Activated CD4-positive, alpha-beta T cell treated with anti-CD3 and anti-CD28 coated beads, Interleukin-2, amount 50 U/mL, for 48 hours (primary cell): ENCODE results near the gene IRF1.
"Not testable (repeated sequence)": the region's sequence is repeated elsewhere in the genome, so short reads cannot be mapped to it uniquely, and the experiment has no call there.

Experiments
- DNase-seq, 2 experiments: peaks; one replicate each; pipeline ENCODE4 v3.0.0-alpha.2; 2020

Gene IRF1, protein sequence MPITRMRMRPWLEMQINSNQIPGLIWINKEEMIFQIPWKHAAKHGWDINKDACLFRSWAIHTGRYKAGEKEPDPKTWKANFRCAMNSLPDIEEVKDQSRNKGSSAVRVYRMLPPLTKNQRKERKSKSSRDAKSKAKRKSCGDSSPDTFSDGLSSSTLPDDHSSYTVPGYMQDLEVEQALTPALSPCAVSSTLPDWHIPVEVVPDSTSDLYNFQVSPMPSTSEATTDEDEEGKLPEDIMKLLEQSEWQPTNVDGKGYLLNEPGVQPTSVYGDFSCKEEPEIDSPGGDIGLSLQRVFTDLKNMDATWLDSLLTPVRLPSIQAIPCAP

DNA sequence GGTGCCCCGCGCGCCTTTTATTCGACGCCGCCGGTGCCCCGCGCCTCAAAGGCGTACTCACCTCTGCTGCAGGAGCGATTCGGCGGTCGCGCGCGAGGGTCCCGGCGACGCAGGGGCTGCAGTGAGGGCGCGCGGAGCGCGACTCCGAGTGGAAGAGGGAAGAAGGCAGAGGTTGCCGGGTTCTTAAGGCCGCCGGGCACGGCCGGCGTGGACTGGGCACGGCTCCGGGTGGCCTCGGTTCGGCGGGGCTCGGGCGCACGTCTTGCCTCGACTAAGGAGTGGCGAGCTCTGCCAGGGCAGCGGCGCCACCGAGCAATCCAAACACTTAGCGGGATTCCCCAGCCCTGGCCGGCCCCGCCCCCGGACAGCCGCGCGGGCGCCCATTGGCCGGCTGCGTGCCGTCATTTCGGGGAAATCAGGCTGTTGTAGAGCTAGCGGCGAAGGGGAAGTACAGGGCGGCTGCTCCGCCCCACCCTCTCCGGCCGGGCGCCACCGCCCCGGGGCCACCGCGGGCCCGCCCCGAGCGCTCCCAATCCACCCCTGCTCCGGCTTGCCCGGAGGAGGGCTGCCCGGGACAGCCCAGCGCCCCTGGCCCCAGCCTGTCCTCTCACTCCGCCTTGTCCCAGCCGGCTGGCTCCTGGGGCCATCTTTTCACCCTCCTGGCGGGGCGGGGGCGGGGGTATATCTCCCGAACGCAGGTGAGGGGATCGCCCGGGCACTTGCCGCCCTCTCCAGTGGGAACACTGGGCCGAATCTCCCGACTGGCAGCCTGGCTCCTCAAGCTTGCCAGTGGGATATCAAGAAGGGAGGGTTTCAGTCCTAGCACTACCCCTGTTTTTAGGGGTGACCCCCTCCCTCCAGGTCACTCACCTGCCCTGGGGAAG is at the start of gene IRF1:
TSS of gene IRF1 (minus strand) at position 290 of the 884 bp plus-strand sequence. CDS start 1,295 bp downstream, outside the sequence.
- peak; percentile 98 for DNase-seq

DNA sequence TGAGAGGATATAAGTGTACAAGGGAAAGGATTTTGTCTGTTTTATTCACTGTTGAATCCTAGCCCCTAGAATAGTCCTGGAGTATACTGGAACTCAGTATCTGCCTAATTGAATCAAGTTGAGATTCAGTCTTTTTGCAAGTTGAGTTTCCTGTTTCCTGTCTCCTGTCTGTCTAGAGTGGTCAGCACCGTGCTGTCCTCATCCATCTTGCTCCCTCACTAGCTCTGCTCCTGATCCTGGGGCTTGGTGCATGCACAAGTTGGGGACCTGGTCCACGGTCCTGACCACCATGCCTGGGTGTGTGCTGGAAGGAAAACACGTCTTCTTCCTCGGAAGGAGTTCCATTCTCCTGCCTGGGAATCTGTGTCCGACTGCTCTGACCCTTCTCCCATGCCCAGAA is 49.6 kb upstream of the IRF1 start:
- no peak for DNase-seq

DNA sequence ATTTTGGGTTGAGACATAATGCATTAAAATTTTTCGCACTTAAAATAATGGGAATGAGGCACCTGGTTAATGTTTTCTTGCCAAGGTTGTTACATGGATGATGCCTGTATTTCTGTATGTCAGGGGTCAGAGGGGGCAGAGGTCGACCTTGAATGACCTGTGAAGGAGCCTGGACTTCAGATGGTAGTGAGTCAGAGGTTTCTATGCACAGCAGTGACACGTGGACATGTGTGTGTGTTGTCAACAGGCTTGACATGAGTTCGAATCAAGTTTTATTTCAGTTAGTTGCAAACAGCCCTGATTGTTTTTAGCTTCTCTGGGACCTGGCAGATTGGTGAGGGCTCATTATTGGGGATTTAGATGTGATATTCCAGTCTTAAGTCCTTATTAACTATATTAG is 49.1 kb upstream of the IRF1 start:
- no peak for DNase-seq

DNA sequence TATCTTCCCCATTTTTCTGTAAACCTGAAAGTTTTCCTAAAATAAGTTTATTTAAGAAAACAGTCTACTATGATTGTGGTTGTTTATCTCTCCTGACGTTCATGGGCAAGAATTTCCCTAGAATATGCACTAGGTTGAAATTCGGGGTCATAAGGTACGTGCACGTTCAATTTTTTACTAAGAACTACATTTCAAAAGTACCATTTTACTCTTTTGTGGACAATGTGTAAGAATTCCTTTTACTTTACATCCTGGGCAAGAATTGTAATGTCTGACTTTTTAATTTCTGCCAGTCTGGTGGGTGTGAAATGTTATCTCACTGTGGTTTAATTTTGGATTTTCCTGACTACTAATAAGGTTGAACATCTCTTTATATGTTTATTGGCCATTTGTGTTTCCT is 40.4 kb upstream of the IRF1 start:
- no peak for DNase-seq

DNA sequence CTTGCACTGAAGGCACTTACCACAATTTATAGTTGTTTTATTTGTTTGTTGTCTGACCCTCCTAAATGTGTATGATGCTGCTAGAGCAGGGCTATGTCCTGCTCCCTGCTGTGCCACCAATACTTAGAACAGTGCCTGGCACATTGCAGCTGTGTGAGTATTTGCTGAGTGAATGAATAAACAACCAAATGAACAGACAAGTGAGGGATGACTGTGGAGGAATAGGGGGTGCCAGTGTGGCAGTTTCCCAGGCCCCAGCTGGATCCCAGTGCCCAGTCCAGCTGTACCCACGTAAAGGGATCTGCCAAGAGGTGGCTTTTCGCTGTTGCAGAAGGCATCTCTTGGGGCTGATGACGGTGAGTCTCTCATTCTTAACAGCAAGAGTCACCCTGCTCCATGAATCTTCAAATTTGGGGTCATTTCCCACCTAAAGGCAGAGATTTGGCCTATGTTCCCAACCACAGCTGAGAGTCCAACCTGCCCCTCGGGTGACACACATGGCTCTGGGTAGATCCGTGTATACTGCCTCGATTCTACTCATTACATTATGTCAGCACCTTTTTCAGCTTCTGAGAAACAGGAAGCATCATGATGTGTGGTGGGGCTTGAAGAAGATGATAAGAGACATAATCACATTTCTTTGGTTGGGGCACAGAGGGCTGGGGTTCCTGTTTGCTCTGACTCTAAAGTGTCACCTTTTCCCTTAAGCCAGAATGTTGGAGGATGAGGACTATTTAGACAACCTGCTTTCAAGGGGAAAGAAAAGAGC is 38.5 kb upstream of the IRF1 start:
- peak in 1 of 2 experiments; percentile 11 for DNase-seq

DNA sequence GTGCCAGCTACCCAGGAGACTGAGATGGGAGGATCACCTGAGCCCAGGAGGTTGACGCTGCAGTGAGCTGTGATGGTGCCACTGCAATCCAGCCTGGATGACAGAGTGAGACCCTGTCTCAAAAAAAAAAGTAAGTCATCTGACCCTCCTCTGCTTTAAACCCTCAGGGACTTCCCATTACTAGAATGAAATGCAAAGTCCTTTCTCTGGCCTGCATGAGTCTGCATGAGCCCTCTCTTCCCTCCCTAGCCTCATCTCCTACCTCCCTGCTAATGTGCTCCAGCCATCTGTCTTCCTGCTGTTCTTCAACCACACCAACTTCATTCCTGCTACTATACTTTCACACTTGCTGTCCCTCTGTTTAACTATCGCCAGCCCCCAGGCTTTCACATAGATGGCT is 37.4 kb upstream of the IRF1 start:
- no peak for DNase-seq

DNA sequence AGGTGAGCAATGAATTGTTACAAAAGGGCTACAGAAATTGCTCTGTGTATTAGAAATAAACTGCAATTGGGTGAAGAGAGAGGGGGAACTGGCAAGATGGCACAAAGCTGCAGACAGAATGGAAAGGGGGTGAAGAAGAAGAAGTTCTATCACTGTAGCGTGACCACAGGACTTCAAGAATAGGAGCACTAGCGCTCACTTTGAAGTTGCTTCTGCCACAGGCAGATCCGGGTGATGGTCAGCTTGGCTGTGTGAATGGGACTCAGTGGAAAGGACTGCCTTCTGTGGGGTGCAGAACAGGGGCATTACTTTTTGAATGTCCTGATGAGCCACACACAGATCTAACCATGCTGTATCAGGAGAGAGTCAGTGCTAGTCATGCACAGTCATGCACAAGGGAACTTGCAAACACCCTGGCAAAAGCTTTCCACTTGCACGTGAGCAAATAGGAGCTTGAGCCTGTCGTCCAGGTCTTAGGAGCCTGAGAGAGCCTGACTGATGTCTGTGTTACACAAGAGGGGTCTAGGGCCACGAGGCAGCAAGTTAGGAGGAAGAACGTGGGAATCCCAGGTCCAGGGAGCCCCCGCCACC is 36.5 kb upstream of the IRF1 start:
- DNase-seq = no peak

DNA sequence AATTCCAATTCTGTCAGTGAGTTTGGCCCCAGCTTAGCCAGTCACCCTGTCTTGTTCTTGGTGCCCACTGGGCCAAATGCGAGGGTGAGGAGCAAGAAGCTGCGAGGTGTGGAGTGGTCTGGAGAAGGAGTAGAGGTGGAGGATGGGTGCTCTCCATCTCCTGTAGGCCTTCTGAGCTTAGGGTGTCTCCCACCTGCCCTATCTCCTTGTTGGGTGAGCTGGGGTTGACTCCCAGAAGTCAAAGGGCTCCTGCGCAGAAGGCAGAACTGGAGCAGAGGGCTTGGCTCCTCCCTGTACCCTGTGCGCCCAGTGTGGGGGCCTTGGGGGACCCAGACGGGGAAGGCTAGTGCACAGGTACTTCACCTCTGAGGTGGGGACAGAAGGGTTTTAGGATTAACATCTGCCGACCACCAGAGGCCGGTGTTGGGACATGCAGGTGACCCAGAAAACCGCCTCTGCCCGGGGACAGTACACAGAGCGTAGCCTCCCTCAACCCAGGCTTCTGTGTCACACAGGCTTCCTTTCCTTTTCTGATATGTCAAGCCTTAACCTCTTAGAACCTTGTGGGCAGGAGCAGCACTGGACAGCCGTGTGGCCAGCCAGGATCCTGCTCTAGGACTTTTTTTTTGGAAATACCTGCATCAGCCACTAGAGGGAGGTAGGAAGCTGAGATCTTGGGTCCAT is 35.9 kb upstream of the IRF1 start:
- DNase-seq = peak; percentile 26 to 49

DNA sequence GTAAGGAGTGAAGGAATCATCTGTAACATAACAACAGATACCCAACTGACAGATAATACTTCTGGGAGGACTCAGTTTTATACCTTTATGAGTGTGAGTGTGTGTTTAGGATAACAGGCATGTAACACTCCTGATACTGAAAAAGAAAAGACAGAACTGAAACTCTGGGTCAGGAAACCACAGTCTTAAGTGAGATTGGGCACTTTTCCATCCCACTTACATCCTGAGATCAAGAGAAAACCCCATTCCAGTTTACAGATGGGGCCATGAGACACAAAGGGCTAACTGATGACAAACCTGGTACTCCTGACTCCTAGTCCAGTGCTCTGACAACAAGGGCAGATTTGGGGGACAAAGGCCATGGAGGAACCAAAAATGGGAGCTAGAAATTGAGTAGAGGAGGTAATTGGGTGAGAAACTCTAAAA is 34.7 kb upstream of the IRF1 start:
- peak in 1 of 2 experiments; percentile 23 for DNase-seq

DNA sequence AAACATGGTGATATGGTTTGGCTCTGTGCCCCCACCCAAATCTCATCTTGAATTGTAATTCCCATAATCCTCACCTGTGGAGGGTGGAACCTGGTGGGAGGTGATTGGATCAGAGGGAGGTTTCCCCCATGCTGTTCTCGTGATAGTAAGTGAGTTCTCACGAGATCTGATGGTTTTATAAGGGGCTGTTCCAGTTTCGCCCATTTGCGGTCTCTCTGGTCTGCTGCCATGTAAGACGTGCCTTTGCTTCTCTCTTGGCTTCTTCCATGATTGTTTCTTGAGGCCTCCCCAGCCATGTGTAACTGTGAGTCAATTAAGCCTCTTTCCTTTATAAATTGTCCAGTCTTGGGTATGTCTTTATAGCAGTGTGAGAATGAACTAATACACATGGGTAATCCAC is 34.3 kb upstream of the IRF1 start:
- DNase-seq = not testable (repeated sequence)

DNA sequence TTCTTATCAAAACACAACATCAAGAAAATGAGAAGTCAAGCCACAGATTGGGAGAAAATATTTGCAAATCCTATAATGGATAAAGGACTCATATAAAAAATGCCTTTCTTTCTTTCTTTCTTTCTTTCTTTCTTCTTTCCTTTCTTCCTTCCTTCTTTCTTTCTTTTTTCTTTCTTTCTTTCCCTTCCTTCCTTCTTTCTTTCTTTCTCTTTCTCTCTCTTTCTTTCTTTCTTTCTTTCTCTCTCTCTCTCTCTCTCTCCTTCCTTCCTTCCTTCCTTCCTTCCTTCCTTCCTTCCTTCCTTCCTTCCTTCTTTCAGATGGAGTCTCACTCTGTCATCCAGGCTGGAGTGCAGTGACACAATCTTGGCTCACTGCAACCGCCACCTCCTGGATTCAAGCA is 31.5 kb upstream of the IRF1 start:
- not testable (repeated sequence) for DNase-seq

DNA sequence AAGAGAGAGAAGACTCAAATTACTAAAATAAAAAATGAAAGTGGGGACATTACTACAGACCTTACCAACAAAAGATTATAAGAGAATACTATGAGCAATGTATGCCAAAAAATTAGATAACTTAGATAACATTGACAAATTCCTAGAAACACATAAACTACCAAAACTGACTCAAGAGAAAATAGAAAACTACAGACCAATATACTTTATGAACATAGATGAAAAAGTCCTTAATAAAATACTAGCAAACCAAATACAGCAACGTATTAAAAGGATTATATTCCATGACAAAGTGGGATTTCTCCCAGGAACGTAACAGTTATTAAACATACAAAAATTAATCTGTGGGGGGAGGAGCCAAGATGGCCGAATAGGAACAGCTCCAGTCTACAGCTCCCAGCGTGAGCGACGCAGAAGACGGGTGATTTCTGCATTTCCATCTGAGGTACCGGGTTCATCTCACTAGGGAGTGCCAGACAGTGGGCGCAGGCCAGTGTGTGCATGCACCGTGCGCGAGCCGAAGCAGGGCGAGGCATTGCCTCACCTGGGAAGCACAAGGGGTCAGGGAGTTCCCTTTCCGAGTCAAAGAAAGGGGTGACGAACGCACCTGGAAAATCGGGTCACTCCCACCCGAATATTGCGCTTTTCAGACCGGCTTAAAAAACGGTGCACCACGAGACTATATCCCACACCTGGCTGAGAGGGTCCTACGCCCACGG is 23.2 kb upstream of the IRF1 start:
- DNase-seq = not testable (repeated sequence)

DNA sequence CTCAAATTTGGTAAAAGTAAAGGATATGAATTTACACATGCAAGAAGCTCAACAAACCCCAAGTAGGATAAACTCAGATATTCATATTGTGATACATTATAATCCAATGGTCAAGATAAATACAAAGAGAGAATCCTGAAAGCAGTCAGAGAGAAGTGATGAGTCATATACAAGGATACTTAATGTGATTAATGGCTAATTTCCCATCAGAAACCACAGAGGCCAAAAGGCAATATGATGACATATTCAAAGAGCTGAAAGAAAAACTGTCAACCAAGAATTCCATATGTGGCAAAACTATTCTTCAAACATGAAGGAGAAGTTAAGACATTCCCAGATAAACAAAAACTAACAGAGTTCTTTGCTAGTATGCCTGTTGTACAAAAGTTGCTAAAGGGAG is 19.5 kb upstream of the IRF1 start:
- no peak for DNase-seq

DNA sequence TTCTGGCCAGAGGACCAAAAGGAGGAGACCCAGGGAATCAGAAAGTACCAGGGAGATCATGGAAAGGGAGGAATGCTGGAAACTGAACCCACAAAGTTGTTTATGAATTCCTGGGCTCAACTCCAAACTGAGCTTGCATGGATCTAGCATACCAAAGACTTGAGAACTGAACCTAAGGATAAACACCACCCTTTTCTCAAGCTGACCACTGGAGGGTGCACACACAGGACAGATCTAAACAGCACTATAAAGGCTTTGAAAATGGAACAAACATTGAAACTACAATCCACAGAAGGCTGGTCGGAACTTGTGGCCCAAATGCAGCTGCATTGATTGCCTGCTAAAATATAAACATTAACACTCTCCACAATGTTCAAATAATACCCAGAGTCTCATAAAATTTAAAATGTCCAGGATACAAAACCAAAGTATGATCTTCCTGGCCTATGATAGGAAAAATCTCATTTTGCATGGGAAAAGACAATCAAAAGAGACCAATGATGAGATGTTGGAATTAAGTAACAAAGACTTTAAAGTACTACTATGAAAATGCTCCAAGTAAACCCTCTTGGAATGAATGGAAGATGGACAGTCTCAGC is 15.6 kb upstream of the IRF1 start:
- no peak for DNase-seq

DNA sequence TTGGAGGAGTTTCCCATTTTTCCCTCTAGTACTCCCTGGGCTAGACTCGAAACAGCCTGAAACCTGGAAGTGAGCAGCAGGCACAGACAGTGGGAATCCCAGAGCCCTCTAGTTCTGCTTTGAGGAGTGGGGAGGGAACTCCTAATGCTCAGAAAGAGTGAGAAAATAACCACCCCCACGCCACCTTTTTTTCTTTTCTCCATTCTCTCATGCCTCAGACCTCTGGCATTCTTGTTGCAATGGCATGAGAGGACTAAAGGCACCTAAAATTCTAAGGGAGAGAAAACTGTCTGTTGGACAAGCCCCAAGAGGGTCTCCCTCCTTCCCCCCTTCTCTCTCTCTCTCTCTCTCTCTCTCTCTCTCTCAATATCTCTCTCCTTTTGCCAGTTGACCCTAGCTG is 15.1 kb upstream of the IRF1 start:
- DNase-seq = no peak

DNA sequence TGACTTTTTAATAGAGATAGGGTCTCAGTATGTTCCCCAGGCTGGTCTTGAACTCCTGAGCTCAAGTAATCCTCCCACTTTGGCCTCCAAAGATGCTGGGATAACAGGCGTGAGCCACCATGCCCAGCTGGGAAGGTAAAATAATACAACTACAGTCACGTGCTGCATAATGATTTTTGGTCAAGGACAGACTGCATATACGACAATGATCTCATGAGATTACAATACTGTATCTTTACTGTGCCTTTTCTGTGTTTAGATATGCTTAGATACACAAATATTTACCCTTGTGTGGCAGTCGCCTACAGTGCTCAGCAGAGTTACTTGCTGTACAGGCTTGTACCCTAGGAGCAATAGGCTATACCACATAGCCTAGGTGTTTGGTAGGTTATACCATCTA is 14.2 kb upstream of the IRF1 start:
- no peak for DNase-seq

DNA sequence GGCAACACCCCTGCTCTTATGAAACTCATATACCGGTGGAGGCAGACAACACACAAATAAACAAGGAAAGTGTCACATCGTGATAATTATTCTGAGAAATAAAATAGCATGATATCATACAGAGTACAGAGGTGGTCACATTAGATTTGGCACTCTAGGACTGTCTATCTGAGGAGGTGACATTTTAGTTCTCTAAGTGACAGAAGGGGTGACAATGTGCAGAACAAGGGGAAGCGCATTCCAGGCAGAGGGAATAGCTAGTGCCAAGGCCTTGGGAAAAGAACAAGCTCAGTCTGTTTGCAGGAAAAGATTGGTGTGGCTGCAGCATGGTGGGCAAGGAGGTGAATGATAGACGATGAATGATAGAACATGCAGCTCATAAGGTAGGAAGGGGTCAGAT is 12.7 kb upstream of the IRF1 start:
- no peak for DNase-seq

DNA sequence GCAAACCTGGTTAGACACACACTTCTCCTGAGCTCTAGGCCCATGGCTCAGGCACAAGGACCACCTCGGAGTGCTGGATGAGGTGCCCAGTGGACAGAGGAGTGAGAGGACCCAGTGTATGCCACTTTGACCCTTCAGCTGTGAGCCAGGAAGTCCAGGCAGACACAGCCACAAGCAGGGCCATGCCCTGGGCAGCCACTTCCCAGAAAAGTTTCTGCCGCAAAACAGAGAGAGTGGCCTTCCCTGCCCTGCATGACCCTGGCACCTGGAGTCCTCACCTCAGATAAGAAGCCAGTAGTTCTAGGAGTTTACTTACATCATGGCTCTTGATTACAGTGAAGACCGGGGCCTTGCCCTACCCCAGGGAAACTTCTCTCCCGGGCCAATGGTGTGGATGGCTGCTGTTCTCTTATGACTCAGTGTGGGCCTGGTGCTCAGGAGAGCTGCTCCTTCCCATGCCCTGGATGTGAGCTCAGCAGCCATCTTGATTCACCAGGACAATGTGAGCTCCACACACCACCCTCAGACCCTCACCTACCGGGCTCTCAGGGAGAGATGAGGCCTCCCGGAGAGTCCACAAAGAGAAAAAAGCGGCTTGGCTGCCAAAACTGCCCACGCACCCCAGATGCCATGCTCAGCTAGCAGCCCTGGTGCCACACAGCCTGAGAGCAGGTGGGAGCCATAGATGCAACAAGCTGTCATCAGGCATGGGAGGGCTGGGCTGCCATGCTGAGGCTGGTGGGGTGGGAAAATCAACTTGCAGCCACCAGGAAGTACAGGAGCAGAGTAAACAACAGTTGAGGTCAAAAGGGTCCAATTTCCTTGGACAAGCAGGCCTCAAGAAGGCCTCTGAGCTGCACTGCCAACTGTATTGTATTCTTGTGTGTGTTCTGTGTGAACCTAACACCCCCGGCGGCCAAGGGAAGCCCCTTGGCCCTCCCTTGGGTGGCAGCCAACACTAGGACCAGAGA is 11.7 kb upstream of the IRF1 start:
- no peak for DNase-seq

DNA sequence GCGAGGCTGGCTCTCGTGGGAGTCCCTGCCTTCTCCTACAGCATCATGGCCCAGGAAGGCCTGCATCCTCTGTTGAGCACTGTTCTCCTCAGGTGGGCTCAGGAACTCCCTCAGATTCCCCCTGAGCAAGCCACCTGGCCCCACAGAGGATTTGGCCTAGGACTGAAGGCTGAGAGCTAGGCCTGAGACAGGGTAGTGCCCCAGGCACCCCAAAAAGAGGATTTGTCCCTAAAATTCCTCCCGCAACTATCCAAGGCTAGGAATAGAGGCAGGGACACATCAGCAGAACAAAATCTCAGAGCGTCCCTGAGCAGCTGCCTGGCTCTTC is 11.0 kb upstream of the IRF1 start:
- DNase-seq = no peak
